GM12878 (cell line): ENCODE results near the gene IGF1R. TPM values are rescaled to one million over a fixed set of nuclear protein-coding genes. Genes with fewer than 3 reads are reported as not detected.

Experiments used
- ATAC-seq: fragments of 200-7000 bp; cut with Tn5 transposase; 3 replicates; pipeline ENCODE4 v1.9.1; 2020; ENCODE audit warnings: mild to moderate bottlenecking, moderate library complexity
- BruUV-seq: library from RNA; stranded (reverse); fragments of 400-500 nt; replicated peaks from 2 replicates; lab custom pipeline; 2021; lab: Mats Ljungman, UMichigan
- CTCF ChIA-PET: fragments of 300-600 bp; sonication (Branson Sonifier 250); formaldehyde crosslinking; extraction: SDS; loops from one replicate; lab custom pipeline; 2021; ENCODE audit warnings: inconsistent platforms; lab: Yijun Ruan, JAX
- POLR2A ChIA-PET: fragments of 350-600 bp; formaldehyde crosslinking; extraction: SDS; loops from one replicate; lab custom pipeline; 2021; ENCODE audit warnings: inconsistent platforms; lab: Charles Lee
- RAD21 ChIA-PET: fragments of 300-600 bp; sonication (Branson Sonifier 250); formaldehyde crosslinking; loops from one replicate; lab custom pipeline; 2023; ENCODE audit warnings: antibody characterized with exemption; ENCODE audit not compliant: unreplicated experiment; lab: Charles Lee
- SMC1A ChIA-PET: fragments of 300-600 bp; sonication (Branson Sonifier 250); formaldehyde crosslinking; loops from one replicate; lab custom pipeline; 2023; ENCODE audit not compliant: unreplicated experiment, uncharacterized antibody; lab: Charles Lee
- DNase-seq: peaks from one replicate; pipeline ENCODE4 v3.0.0-alpha.2; 2011; ENCODE audit warnings: low read depth, low spot score
- FAIRE-seq: peaks from 3 replicates; lab custom pipeline; 2011; peaks lifted over from hg19 to GRCh38; lab: Jason Lieb, UNC
- H2AFZ ChIP-seq: 2 replicates; pipeline ENCODE4 v1.6.0; 2011; ENCODE audit warnings: low read depth, low read length, control low read depth; ENCODE audit not compliant: control insufficient read depth
- H3K27ac ChIP-seq: 2 replicates; pipeline ENCODE4 v1.5.1; 2011; ENCODE audit warnings: control low read depth; ENCODE audit not compliant: control insufficient read depth, insufficient read depth
- H3K27me3 ChIP-seq, 2 experiments: replicated peaks in 1 of 2; 2 replicates each; pipeline versions ENCODE4 v1.6.0 to v1.6.1; 2011; ENCODE audit warnings: low read length in 1 of 2; ENCODE audit not compliant: control insufficient read depth in 2 of 2, insufficient read depth in 2 of 2
- H3K36me3 ChIP-seq, 2 experiments: 2 replicates each; pipeline ENCODE4 v1.5.1; 2011; ENCODE audit warnings: low read length in 1 of 2; ENCODE audit not compliant: control insufficient read depth in 2 of 2, insufficient read depth in 2 of 2
- H3K4me1 ChIP-seq: 2 replicates; pipeline ENCODE4 v1.6.1; 2011; ENCODE audit warnings: mild to moderate bottlenecking, low read length, moderate library complexity, mixed read lengths; ENCODE audit not compliant: control insufficient read depth, insufficient read depth
- H3K4me2 ChIP-seq: 2 replicates; pipeline ENCODE4 v1.6.0; 2011; ENCODE audit warnings: control low read depth; ENCODE audit not compliant: control insufficient read depth, insufficient read depth
- H3K4me3 ChIP-seq: fragments of 200-600 bp; sonication (generic); 2 replicates; pipeline ENCODE4 v1.5.1; 2016
- H3K79me2 ChIP-seq: 2 replicates; pipeline ENCODE4 v1.6.0; 2011; ENCODE audit warnings: low read length; ENCODE audit not compliant: control insufficient read depth, insufficient read depth
- H3K9ac ChIP-seq: 2 replicates; pipeline ENCODE4 v1.8.0; 2011; ENCODE audit warnings: low read length, control low read depth, mixed read lengths; ENCODE audit not compliant: control insufficient read depth, insufficient read depth
- H3K9me3 ChIP-seq: replicated peaks from 3 replicates; pipeline ENCODE4 v1.5.1; 2011; ENCODE audit warnings: mild to moderate bottlenecking, low read length; ENCODE audit not compliant: control insufficient read depth, insufficient read depth
- H4K20me1 ChIP-seq: 2 replicates; pipeline ENCODE4 v1.6.0; 2011; ENCODE audit not compliant: control insufficient read depth, insufficient read depth
- BCL11A ChIP-seq: IDR thresholded peaks from 2 replicates; pipeline ENCODE4 v1.6.1; 2011; ENCODE audit warnings: low read depth, low read length
- DPF2 ChIP-seq: fragments of 450-650 bp; IDR thresholded peaks from 2 replicates; pipeline ENCODE4 v1.6.1; 2017; ENCODE audit warnings: mild to moderate bottlenecking
- E4F1 ChIP-seq: fragments of 450-650 bp; IDR thresholded peaks from 2 replicates; pipeline ENCODE4 v1.6.1; 2018; ENCODE audit warnings: borderline replicate concordance, mild to moderate bottlenecking; ENCODE audit not compliant: partially characterized antibody
- EZH2 ChIP-seq: IDR thresholded peaks from 2 replicates; pipeline ENCODE4 v1.6.1; 2012; ENCODE audit warnings: low read depth, mild to moderate bottlenecking, control low read depth, inconsistent platforms, low read length, borderline replicate concordance; ENCODE audit not compliant: control insufficient read depth
- HSF1 ChIP-seq: fragments of 150-350 bp; IDR thresholded peaks from 2 replicates; pipeline ENCODE4 v1.6.1; 2014; ENCODE audit warnings: mild to moderate bottlenecking, low read depth, low read length
- MTA2 ChIP-seq: fragments of 450-650 bp; IDR thresholded peaks from 2 replicates; pipeline ENCODE4 v1.6.1; 2016; ENCODE audit warnings: low read depth, mild to moderate bottlenecking, moderate library complexity
- MYC ChIP-seq: IDR thresholded peaks from 2 replicates; pipeline ENCODE4 v1.6.1; 2011; ENCODE audit warnings: mild to moderate bottlenecking, low read length, moderate library complexity, inconsistent platforms; ENCODE audit not compliant: insufficient read depth, insufficient replicate concordance, insufficient read length, severe bottlenecking
- POLR2AphosphoS2 ChIP-seq: IDR thresholded peaks from 2 replicates; pipeline ENCODE4 v1.6.1; 2011; ENCODE audit warnings: low read depth, mild to moderate bottlenecking, low read length, improper control_type of control experiment, moderate library complexity
- RCOR1 ChIP-seq: conservative IDR thresholded peaks from 2 replicates; pipeline ENCODE4 v1.6.1; 2012; ENCODE audit warnings: low read depth, low read length, improper control_type of control experiment
- RFX5 ChIP-seq: IDR thresholded peaks from 2 replicates; pipeline ENCODE4 v1.6.1; 2011; ENCODE audit warnings: low read depth, low read length, improper control_type of control experiment
- SKIL ChIP-seq: fragments of 450-650 bp; IDR thresholded peaks from 2 replicates; pipeline ENCODE4 v1.6.1; 2017; ENCODE audit warnings: mild to moderate bottlenecking, low read depth, inconsistent platforms; ENCODE audit not compliant: poor library complexity, severe bottlenecking
- SRF ChIP-seq, 2 experiments: IDR thresholded peaks; 2 replicates each; pipeline ENCODE4 v1.6.1; 2011; ENCODE audit warnings: low read depth in 2 of 2, low read length in 2 of 2, mild to moderate bottlenecking in 1 of 2, moderate library complexity in 1 of 2
- STAT3 ChIP-seq: IDR thresholded peaks from 2 replicates; pipeline ENCODE4 v1.6.1; 2011; ENCODE audit warnings: low read depth, low read length, improper control_type of control experiment
- SUPT20H ChIP-seq: IDR thresholded peaks from 2 replicates; pipeline ENCODE4 v1.6.1; 2011; ENCODE audit warnings: low read depth, mild to moderate bottlenecking, low read length, moderate library complexity, borderline replicate concordance; ENCODE audit not compliant: control insufficient read depth
- ZNF622 ChIP-seq: fragments of 450-650 bp; IDR thresholded peaks from 2 replicates; pipeline ENCODE4 v1.6.1; 2017; ENCODE audit warnings: mild to moderate bottlenecking, inconsistent platforms
- WGBS: methylation state at CpG from one replicate; pipeline ENCODE4 v1.1.6; 2016; ENCODE audit warnings: low lambda C conversion rate; ENCODE audit not compliant: insufficient replicate concordance, insufficient coverage; ENCODE audit errors: missing lambda C conversion rate; 5-methylcytosine and 5-hydroxymethylcytosine counted together
- in situ Hi-C: fragments of 300-500 bp; cut with MboI; formaldehyde crosslinking; loops from 9 replicates; pipeline ENCODE4 v1.14.3; 2018; ENCODE audit warnings: mixed read lengths
- intact Hi-C: fragments of 100-400 bp; cut with micrococcal nuclease; formaldehyde crosslinking; loops from one replicate; pipeline ENCODE4 v1.14.2; 2022; ENCODE audit not compliant: unreplicated experiment
- polyA plus RNA-seq, 11 experiments: library from polyadenylated mRNA; depleted of rRNA in 4 of 11; unstranded in 6 of 11; stranded (reverse) in 5 of 11; fragments of >200 nt; fragmentation: Nextera tagmentation in 4 of 11; fragmentation: Illumina TruSeq in 1 of 11; extraction: Ambion mirVana in 4 of 11; extraction: Trizol in 1 of 11; gene quantifications; 1 replicate in 1 of 11; 2 replicates in 10 of 11; pipeline versions ENCODE4 v1.2.1 to v1.2.3, GENCODE V29; 2011 to 2016; ENCODE audit warnings: inconsistent platforms in 2 of 11, missing spikeins in 2 of 11, low read depth in 1 of 11
- total RNA-seq, 4 experiments: library from RNA; depleted of rRNA in 3 of 4; stranded (reverse); fragments of >200 nt in 3 of 4; fragmentation: Illumina TruSeq in 1 of 4; extraction: Trizol in 1 of 4; gene quantifications; 2 replicates each; pipeline versions ENCODE4 v1.2.1 to v1.2.3, GENCODE V29; 2013 to 2021
- TF ChIP-seq, protein P1 (sequence below): IDR thresholded peaks from 2 replicates; pipeline ENCODE4 v1.6.1; 2012; ENCODE audit warnings: low read depth, low read length, improper control_type of control experiment

The IGF1R gene
- total and polyA plus RNA-seq, 10 of the 15 experiments (the other 5 are each of a cell fraction or from before 2014, with no cell fraction given): 0.03 to 2.7 (median 0.66) TPM

GRCh38 chr15:98878172-98878571, 229.8 kb downstream of the IGF1R start:
- 35% methylated on average over 3 of the region's 3 CpGs for WGBS
- RAD21 ChIA-PET: no interaction called here
- no peaks in the 10 kb centered on the region for H3K9me3 ChIP-seq
- in situ Hi-C loops (no loop called here), intact Hi-C loops (no loop called here)
- H3K4me1 ChIP-seq: peaks cover 5% of the 10 kb centered on the region; the same call in 1 of the 2 replicates
- SMC1A ChIA-PET: no interaction called here
- H3K36me3 ChIP-seq: no peaks in the 10 kb centered on the region
- ATAC-seq (no peak), DNase-seq (no peak), FAIRE-seq (no peak)
- no peak overlapping the region for H3K4me2 ChIP-seq
- H3K27ac ChIP-seq: no peak overlapping the region
- no peaks in the 10 kb centered on the region for H3K27me3 ChIP-seq
- no peak overlapping the region for H3K9ac ChIP-seq
- POLR2A ChIA-PET: no interaction called here
- H3K79me2 ChIP-seq: no peaks in the 10 kb centered on the region
- BruUV-seq: no TSS peak
- no peaks in the 10 kb centered on the region for H4K20me1 ChIP-seq
- no peak overlapping the region for H2AFZ ChIP-seq
- CTCF ChIA-PET: interaction anchor here (0.7 kb wide), 1 partner anchor 97 kb away, joined by 3 read pairs; no protein-coding TSS in a partner anchor
- H3K4me3 ChIP-seq: no peak overlapping the region
- TF ChIP-seq HSF1 (no peak), SUPT20H (no peak), EZH2 (no peak), MYC (no peak), E4F1 (no peak), STAT3 (no peak), MTA2 (no peak), DPF2 (no peak), RFX5 (no peak), SRF (IDR thresholded peaks at IDR 0.05; ENCODE audit: low read depth in 2 of 2, low read length in 2 of 2) (no peak), ZNF622 (no peak), POLR2AphosphoS2 (no peak), RCOR1 (no peak), BCL11A (no peak), SKIL (no peak)
- TF ChIP-seq, protein P1, sequence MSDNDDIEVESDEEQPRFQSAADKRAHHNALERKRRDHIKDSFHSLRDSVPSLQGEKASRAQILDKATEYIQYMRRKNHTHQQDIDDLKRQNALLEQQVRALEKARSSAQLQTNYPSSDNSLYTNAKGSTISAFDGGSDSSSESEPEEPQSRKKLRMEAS: no peak
